ENCODE data around the gene NAA40.

Gene NAA40

DNA sequence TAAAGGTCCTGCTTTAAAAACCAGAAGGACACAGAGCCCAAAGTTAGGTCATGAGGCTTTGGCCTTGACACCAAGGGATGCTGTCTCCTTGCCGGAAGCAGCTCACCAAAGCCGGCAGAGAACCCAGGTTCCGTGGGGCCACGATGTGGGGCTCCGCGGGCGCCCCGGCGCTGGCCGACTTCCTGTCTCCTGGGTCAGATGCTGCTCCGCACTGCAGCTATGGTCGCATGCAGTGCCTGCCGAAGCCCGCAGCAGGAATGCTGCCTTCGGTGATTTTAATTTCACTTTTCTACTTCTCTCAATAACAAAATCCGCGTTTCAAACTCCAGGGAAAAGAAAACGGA is 47.0 kb downstream of the NAA40 start:
- TF ChIP-seq ZFP30 (CRISPR knock-in tag; IDR thresholded peaks at IDR 0.05), result no peak
- peak; percentile 57 for ATAC-seq

- peak; percentile 96 for ATAC-seq
- TF ChIP-seq SNAI2 (CRISPR knock-in tag; IDR thresholded peaks at IDR 0.05) (no peak), GLIS3 (CRISPR knock-in tag; IDR thresholded peaks at IDR 0.05) (0 out of 2 replicates have a peak, but pooled peaks have one; percentile 20), ZNF8 (CRISPR knock-in tag; IDR thresholded peaks at IDR 0.05) (no peak), ZFP3 (CRISPR knock-in tag; IDR thresholded peaks at IDR 0.05) (0 out of 2 replicates have a peak, but pooled peaks have one; percentile 38), CSDC2 (CRISPR knock-in tag; IDR thresholded peaks at IDR 0.05) (0 out of 2 replicates have a peak, but pooled peaks have one; percentile 32), ARNTL (CRISPR knock-in tag; IDR thresholded peaks at IDR 0.05; ENCODE audit: borderline replicate concordance, low read depth) (no peak), RARB (CRISPR knock-in tag; IDR thresholded peaks at IDR 0.05) (no peak)
- TF ChIP-seq, protein P1, sequence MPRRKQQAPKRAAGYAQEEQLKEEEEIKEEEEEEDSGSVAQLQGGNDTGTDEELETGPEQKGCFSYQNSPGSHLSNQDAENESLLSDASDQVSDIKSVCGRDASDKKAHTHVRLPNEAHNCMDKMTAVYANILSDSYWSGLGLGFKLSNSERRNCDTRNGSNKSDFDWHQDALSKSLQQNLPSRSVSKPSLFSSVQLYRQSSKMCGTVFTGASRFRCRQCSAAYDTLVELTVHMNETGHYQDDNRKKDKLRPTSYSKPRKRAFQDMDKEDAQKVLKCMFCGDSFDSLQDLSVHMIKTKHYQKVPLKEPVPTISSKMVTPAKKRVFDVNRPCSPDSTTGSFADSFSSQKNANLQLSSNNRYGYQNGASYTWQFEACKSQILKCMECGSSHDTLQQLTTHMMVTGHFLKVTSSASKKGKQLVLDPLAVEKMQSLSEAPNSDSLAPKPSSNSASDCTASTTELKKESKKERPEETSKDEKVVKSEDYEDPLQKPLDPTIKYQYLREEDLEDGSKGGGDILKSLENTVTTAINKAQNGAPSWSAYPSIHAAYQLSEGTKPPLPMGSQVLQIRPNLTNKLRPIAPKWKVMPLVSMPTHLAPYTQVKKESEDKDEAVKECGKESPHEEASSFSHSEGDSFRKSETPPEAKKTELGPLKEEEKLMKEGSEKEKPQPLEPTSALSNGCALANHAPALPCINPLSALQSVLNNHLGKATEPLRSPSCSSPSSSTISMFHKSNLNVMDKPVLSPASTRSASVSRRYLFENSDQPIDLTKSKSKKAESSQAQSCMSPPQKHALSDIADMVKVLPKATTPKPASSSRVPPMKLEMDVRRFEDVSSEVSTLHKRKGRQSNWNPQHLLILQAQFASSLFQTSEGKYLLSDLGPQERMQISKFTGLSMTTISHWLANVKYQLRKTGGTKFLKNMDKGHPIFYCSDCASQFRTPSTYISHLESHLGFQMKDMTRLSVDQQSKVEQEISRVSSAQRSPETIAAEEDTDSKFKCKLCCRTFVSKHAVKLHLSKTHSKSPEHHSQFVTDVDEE (CRISPR knock-in tag; IDR thresholded peaks at IDR 0.05), result no peak
These were observed 47.5 kb downstream of the NAA40 start, which contains the start of gene OTUB1 for GRCh38 chr11:63986156-63986931. Gene OTUB1, plus strand, starts transcription at chr11:63986438. Its CDS starts 19 bp downstream, at chr11:63986457.

DNA sequence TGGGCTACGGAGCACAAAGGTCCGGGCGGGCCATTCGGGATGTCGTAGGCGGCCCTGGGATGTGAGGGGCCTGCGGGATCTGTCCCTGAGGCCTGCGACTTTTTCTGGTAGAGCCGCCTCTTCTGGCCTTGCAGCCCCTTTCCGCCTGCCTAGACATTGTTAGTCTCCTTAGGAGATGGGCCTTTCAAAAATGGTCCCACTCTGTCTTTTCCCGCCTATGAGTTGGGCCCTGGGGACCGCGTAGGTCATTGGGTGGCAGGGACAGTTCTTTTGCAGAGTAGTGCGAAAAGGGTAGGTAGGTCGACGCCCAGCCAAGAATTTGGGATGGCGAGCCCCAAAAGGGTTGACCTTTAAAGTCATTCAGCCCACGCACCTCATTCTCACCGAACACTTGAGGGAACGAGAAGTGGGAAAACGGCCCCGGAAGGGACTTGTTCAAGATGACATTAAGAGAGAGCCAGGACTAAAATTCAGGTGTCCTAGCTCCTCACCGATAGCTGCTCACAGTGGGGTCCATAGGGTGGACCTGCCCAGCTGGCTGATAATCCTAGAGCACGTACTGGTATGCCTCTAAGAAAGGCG is 48.2 kb downstream of the NAA40 start:
- peak; percentile 24 for ATAC-seq
- TF ChIP-seq SNAI2 (CRISPR knock-in tag; IDR thresholded peaks at IDR 0.05) (no peak), PATZ1 (CRISPR knock-in tag; IDR thresholded peaks at IDR 0.05; ENCODE audit: borderline replicate concordance) (no peak), TOX (CRISPR knock-in tag; IDR thresholded peaks at IDR 0.05; ENCODE audit: borderline replicate concordance) (no peak), RARB (CRISPR knock-in tag; IDR thresholded peaks at IDR 0.05) (no peak), CSDC2 (CRISPR knock-in tag; IDR thresholded peaks at IDR 0.05) (no peak), ARNTL (CRISPR knock-in tag; IDR thresholded peaks at IDR 0.05; ENCODE audit: borderline replicate concordance, low read depth) (no peak), ZFP3 (CRISPR knock-in tag; IDR thresholded peaks at IDR 0.05) (no peak), TCF4 (CRISPR knock-in tag; IDR thresholded peaks at IDR 0.05; ENCODE audit: borderline replicate concordance) (no peak), ESRRG (CRISPR knock-in tag; IDR thresholded peaks at IDR 0.05) (no peak), GLIS3 (CRISPR knock-in tag; IDR thresholded peaks at IDR 0.05) (no peak)
- TF ChIP-seq, protein P1 (CRISPR knock-in tag; IDR thresholded peaks at IDR 0.05), result no peak

GRCh38 chr11:63991558-63991957 is 52.8 kb downstream of the NAA40 start:
- no peak for ATAC-seq
- TF ChIP-seq ESRRG (CRISPR knock-in tag; IDR thresholded peaks at IDR 0.05) (no peak), ISL1 (CRISPR knock-in tag; IDR thresholded peaks at IDR 0.05) (no peak), ZFP30 (CRISPR knock-in tag; IDR thresholded peaks at IDR 0.05) (no peak), CSRNP3 (CRISPR knock-in tag; IDR thresholded peaks at IDR 0.05) (no peak), ZNF8 (CRISPR knock-in tag; IDR thresholded peaks at IDR 0.05) (no peak), ZC3H10 (CRISPR knock-in tag; IDR thresholded peaks at IDR 0.05) (no peak), BACH2 (CRISPR knock-in tag; IDR thresholded peaks at IDR 0.05; ENCODE audit: borderline replicate concordance) (no peak), PATZ1 (CRISPR knock-in tag; IDR thresholded peaks at IDR 0.05; ENCODE audit: borderline replicate concordance) (no peak), ZFP3 (CRISPR knock-in tag; IDR thresholded peaks at IDR 0.05) (no peak), TOX (CRISPR knock-in tag; IDR thresholded peaks at IDR 0.05; ENCODE audit: borderline replicate concordance) (no peak), ZNF565 (CRISPR knock-in tag; conservative IDR thresholded peaks at IDR 0.05; ENCODE audit: low read depth) (no peak), TCF4 (CRISPR knock-in tag; IDR thresholded peaks at IDR 0.05; ENCODE audit: borderline replicate concordance) (no peak)
- TF ChIP-seq, protein P1 (CRISPR knock-in tag; IDR thresholded peaks at IDR 0.05), result no peak

All from SK-N-SH treated with all-trans-retinoic acid at 6 μM for 48 hours (cell line).